Cardiac septum (tissue), 1 donor: ENCODE measurements around the gene LRP5. TPM values are rescaled to one million over a fixed set of nuclear protein-coding genes. Genes with fewer than 3 reads are reported as not detected.
"Not testable (repeated sequence)": the region's sequence is repeated elsewhere in the genome, so short reads cannot be mapped to it uniquely, and the experiment has no call there.

Experiments used
- DNase-seq: peaks from one replicate; pipeline ENCODE4 v3.0.0-alpha.2; 2020; ENCODE audit warnings: low spot score
- intact Hi-C: fragments of 100-400 bp; cut with DNase I; formaldehyde crosslinking; loops from one replicate; pipeline ENCODE4 v1.14.0; 2022
- total RNA-seq: library from RNA; stranded (reverse); fragmentation: NEBNext Ultra II Directional; extraction: Animal tissue kit (Norgen Biotek cat#: 25700); gene quantifications from one replicate; pipeline ENCODE4 v1.2.1, GENCODE V29; 2021
- donor health status: DM: no; HTN: no; CAD: no.

Gene LRP5
- total RNA-seq, 1 donor from 2014 or later: 38.6 TPM

- intact Hi-C loops: no loop called here
- DNase-seq: peak; percentile 58
These were observed 35.5 kb upstream of the LRP5 start for GRCh38 chr11:68276861-68277260.

GRCh38 chr11:68279676-68280075 lies 32.7 kb upstream of the LRP5 start:
- DNase-seq: no peak
- intact Hi-C loops: no loop called here

- peak; percentile 69 for DNase-seq
- intact Hi-C loops: no loop called here
These were observed 30.1 kb upstream of the LRP5 start for GRCh38 chr11:68282141-68282860.

- DNase-seq: peak; percentile 51
- intact Hi-C loops: no loop called here
These were observed 29.5 kb upstream of the LRP5 start for GRCh38 chr11:68282861-68283230.

- intact Hi-C loops, DNase-seq: not testable (repeated sequence)
These were observed 27.8 kb upstream of the LRP5 start for GRCh38 chr11:68284588-68284987.

GRCh38 chr11:68287419-68287818 lies 25.0 kb upstream of the LRP5 start:
- DNase-seq: no peak
- intact Hi-C loops: no loop called here

GRCh38 chr11:68289456-68289855 lies 22.9 kb upstream of the LRP5 start:
- intact Hi-C loops: no loop called here

GRCh38 chr11:68293708-68294107 lies 18.7 kb upstream of the LRP5 start:
- DNase-seq: no peak
- intact Hi-C loops: no loop called here

More at GRCh38 chr11:68289456-68289855, 22.9 kb upstream of the LRP5 start:
- DNase-seq: no peak

GRCh38 chr11:68295271-68295670 lies 17.1 kb upstream of the LRP5 start:
- intact Hi-C loops: loop anchor here (5.0 kb wide), 3 partner anchors 87 to 152 kb away; no protein-coding TSS in a partner anchor
- no peak for DNase-seq

- peak; percentile 15 for DNase-seq
- intact Hi-C loops: loop anchor here (5.0 kb wide), 3 partner anchors 86 to 151 kb away; no protein-coding TSS in a partner anchor
These were observed 16.5 kb upstream of the LRP5 start for GRCh38 chr11:68295940-68296339.

GRCh38 chr11:68296344-68297051 lies 15.9 kb upstream of the LRP5 start:
- intact Hi-C loops: loop anchor here (1.0 to 5.0 kb wide), 4 partner anchors 39 to 151 kb away; no protein-coding TSS in a partner anchor
- DNase-seq: peak; percentile 53

- intact Hi-C loops: loop anchor here (1.0 to 5.0 kb wide), 4 partner anchors 40 to 150 kb away; no protein-coding TSS in a partner anchor
- DNase-seq: peak; percentile 33
These were observed 15.4 kb upstream of the LRP5 start for GRCh38 chr11:68297052-68297378.

GRCh38 chr11:68297494-68297811 lies 14.9 kb upstream of the LRP5 start:
- no peak for DNase-seq
- intact Hi-C loops: loop anchor here (1.0 to 5.0 kb wide), 4 partner anchors 40 to 150 kb away; no protein-coding TSS in a partner anchor

GRCh38 chr11:68297812-68298658 lies 14.4 kb upstream of the LRP5 start:
- intact Hi-C loops: loop anchor here (1.0 to 5.0 kb wide), 4 partner anchors 41 to 149 kb away; no protein-coding TSS in a partner anchor
- DNase-seq: peak; percentile 92

- intact Hi-C loops: loop anchor here (5.0 kb wide), 3 partner anchors 83 to 148 kb away; no protein-coding TSS in a partner anchor
- DNase-seq: peak; percentile 70
These were observed 13.5 kb upstream of the LRP5 start for GRCh38 chr11:68298659-68299516.

GRCh38 chr11:68299517-68299879 lies 12.9 kb upstream of the LRP5 start:
- intact Hi-C loops: loop anchor here (5.0 kb wide), 3 partner anchors 83 to 148 kb away; no protein-coding TSS in a partner anchor
- DNase-seq: not testable (repeated sequence)

- intact Hi-C loops: no loop called here
- DNase-seq: no peak
These were observed 12.1 kb upstream of the LRP5 start for GRCh38 chr11:68300076-68300830.

- no peak for DNase-seq
- intact Hi-C loops: no loop called here
These were observed 10.1 kb upstream of the LRP5 start for GRCh38 chr11:68302256-68302655.
